HG02571 (cell line): Measurements from ENCODE around the gene DPP4.
"Not testable (repeated sequence)": the region's sequence is repeated elsewhere in the genome, so short reads cannot be mapped to it uniquely, and the experiment has no call there.

Experiments used
- ATAC-seq: cut with Tn5 transposase; IDR thresholded peaks from one replicate; pipeline ENCODE4 v1.9.1; 2021; ENCODE audit warnings: mild to moderate bottlenecking, moderate library complexity; ENCODE audit not compliant: unreplicated experiment

The DPP4 gene

GRCh38 chr2:161994761-161995520 is 79.1 kb downstream of the DPP4 start:
- ATAC-seq = no peak

GRCh38 chr2:161992531-161992930 is 81.5 kb downstream of the DPP4 start:
- ATAC-seq = peak; percentile 83

DNA sequence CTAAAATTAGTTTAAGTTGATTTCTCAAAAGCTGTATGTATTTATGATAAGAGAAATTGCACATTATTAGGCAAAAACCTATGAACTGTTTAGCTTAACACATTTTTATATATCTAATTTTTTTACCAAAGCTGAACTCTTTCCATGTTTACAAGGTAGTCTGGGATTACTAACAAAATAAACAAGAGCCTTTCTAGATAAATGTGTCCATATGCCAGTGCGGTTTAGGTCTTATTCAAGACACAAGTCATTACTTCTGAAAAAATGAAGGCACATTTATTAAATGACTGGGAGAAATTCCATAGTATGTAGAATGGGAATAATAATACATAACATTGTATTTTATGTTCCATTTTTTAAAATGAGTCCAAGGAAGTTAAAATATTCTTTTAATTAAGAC is 82.0 kb downstream of the DPP4 start:
- no peak for ATAC-seq

DNA sequence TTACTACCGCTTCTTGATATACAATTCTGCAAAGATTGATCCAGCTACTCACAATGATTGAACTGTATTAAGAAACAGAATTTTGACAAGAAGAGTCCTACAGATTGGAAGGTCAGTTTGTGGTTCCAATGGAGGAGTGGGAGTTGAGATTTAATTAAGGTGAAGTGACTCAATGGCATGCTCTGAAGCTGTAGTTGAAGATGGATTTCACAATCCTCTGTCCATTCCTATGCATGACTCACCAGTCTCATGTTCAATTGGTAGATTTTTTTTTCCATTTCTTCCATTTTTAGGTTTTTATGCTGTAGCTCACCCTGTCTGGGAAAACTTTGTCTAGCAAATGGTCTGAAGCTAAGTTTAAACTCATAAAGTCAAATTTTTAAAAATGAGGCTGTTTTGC is 83.3 kb downstream of the DPP4 start:
- ATAC-seq = no peak

DNA sequence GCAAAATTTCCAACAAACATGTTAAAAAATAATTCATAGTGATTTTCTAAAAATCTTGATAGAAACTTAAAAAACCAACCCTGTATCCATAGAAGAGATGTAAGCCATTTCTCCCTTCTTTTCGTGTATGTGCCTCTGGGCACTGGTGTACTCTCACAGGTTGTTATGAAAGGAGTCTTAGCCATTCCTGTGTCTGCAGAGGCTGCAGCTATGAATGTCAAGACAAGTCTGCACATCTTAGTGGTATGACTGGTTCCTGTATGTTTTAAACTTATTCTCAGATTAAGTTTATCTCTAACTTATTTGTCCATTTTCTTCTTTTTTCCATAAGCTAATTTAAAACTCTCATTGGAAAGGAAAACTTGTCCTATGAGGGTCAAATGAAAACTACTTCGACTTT is 84.0 kb downstream of the DPP4 start:
- no peak for ATAC-seq

DNA sequence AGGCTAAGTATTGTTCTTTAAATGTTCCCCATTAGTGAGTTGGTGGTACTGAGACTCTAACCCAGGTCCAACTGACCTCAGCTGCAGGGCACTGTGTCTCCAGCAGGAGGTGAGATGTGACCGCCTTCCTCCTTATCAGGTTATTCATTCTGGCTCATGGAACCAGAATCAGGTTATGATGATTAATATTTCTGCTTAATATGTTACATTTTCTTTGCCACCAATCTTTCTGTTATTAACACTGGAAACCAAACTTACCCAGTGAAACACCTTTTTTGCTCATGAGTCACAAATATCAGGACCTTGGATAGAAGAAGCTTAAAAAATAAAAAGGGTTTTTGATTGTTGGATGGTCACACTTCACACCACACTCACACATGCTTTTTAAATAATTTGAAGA is 85.4 kb downstream of the DPP4 start:
- ATAC-seq = no peak

GRCh38 chr2:161987311-161987710 is 86.7 kb downstream of the DPP4 start:
- no peak for ATAC-seq

- no peak for ATAC-seq
Measured at GRCh38 chr2:161983866-161984265, 90.1 kb downstream of the DPP4 start.

DNA sequence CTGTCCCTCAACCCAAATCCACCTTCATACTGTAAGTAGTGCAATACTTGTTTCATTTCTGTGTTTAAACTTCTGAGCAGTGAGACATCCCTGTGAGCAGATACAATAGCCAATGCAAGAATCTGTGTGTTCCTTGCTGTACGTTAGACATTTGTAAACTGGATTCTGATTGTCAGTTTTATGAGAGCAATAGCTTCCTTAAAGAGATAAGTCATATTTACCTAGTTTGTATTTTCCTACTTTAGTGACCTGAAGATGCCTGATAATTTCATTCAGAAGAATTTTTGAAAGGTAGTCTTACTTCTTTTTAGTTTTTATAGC is 90.7 kb downstream of the DPP4 start:
- no peak for ATAC-seq

DNA sequence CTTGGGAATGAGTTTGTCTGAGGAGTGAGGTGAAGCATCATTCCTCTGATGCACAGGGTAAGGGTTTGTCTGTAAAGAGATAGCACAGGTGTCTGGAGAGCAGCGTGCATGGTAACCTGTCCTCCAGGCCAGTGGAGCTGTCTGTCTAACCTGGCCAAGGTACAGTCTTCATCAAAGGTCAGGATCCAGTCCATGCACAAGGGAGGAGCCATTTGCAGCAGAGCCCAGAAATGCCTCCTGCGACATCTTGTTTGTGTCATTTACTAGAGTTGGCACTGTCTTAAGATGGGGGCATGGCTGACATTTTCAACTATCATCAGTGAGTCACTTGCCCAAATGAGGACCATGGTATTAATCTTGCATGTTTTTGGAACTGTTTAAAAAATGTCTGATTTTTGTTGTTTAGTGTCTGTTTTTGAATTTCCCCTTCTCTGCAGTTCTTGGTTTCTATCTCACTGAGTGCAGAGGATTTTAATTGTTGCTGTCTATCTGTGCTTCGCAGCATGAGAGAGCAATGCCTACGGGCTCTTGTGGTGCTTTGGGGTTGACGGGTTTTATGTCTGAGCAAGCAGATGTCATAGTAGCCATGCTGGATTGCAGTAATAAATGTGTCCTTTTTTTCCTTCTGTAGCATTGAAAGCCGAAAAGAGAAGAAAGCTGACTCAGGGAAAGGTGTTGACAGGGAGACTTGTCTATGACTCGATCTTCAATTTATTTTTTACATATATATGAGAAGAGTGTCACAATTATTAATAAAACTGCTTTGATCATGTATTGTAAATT is 91.3 kb downstream of the DPP4 start:
- ATAC-seq = no peak

GRCh38 chr2:161981679-161982250 is 92.2 kb downstream of the DPP4 start:
- ATAC-seq = no peak

- ATAC-seq = no peak
Measured at GRCh38 chr2:161980976-161981375, 93.0 kb downstream of the DPP4 start.

DNA sequence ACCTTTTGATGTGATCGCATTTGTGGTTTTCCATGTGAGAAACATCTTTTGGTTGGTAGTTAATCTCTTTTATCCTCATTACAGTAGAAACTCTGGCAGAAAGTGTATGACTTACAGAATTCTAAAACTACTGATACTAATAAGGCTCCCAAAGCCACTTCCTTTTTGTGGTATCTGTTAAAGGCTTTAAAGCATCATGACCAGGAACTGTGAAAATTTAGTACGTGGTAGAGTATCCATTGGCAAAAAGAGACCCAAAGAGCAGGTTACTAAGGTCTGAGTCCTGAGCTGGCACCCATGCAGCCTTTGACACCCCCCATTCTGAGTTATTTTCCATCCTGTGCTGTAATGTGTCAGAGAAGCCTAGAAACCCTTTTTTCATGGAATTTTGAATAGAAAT is 94.5 kb downstream of the DPP4 start:
- no peak for ATAC-seq

GRCh38 chr2:161977926-161978325 is 96.1 kb downstream of the DPP4 start:
- ATAC-seq = not testable (repeated sequence)

DNA sequence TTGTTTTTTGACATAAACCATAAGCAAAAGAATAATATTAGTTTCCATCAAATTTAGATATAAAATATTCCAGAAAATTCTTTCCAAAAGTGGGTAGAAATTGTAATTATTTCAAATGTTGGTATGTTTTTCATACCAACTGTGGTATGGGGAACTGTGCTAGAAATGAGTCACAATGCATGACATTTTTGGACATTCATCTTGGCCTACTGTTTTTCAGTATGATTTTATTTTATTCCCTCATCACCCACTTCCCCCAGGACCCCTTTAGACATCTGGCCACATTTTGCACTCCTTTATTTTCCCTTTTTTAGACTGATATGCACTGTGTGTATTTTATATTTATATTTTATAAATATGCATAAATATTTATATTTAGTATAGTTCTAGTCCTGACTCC is 97.1 kb downstream of the DPP4 start:
- ATAC-seq = no peak

GRCh38 chr2:161976295-161976694 is 97.7 kb downstream of the DPP4 start:
- ATAC-seq = no peak

DNA sequence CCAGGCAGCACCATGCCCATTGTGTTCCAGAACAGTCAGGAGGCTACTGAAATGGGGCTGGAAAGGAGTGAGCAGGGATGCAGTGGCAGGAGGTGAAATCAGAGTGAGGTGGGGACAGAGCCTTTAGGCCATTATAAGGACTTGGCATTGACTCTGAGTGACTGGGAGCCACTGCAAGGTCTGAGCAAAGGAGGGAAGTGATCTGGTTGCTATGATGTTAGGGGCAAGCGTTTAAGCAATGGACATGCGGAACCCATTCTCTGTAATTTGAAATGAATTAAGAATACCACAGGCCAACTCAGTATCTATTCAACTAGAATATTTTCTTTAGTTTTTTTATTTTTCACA is 98.2 kb downstream of the DPP4 start:
- no peak for ATAC-seq

DNA sequence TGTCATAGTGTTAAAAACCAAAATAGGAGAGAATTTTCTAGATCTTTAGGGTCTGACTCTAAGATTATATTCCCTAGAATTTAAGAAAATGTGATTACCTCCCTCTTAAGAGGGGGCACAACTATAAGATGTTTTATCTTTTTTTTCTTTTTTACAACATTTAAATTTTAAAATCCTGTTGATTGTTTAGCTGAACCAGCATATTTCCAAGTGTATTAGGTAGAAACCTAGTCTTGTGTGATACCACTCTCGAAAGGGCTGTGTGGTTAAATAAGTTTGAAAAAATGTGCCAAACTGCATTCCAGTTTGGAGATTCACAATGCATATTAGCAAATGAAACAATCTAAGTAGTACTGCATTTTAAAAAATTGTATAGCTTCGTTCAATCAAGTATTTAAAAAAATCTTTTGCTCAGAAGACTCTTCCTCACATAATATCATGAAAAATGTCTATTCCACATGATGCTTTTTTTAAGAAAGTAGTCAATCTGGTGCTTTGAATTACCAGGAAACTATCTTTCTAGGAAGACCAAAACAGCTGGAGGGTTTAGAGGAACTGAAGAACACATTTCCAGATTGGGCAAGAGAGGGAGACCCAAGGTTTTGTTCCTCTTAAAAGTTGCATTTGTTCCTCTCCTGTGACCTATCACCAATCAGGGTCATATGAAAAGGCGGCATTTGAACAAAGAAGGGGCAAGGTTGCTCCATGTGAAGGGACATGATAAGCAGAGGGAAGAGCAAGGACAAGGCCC is 98.8 kb downstream of the DPP4 start:
- no peak for ATAC-seq

DNA sequence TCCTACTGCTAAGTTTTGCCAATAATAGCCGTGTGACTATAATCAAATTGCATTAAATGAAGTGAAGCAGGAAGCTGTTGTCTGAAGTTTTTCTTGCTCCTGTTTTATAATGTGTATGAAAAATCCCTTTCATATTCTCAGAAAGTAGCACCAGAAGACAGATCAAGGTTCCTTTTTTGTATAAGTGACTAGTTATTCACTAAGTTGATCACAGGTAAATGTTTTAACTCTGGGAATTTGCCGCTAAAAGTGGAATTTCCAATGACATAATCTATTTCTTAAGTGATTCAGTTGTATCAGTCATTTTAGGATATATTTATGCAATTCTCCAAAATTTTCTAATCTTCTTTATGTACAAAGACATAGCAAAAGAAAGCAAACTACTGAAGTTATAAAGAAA is 99.6 kb downstream of the DPP4 start:
- ATAC-seq = no peak

DNA sequence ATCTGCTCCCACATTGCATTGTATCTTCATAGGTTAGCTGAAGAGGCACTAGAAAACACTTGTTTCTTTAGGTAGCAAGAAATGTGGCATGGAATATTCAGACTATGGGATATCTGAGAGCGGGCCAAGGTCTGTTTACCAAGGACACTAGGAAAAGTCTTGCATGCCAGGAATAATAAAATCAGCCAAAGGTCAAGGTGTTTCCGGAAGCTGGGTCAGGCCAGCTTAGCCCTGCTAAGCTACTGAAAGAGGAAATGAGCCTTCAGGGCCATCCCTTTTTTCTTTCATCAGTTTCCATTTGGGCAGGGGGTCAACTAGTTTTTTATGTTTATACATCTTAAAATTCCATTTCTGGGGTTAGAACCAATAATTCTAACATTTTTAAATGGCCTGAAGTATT is 101.1 kb downstream of the DPP4 start:
- ATAC-seq = no peak

- ATAC-seq = no peak
Measured at GRCh38 chr2:161972232-161972631, 101.8 kb downstream of the DPP4 start.

DNA sequence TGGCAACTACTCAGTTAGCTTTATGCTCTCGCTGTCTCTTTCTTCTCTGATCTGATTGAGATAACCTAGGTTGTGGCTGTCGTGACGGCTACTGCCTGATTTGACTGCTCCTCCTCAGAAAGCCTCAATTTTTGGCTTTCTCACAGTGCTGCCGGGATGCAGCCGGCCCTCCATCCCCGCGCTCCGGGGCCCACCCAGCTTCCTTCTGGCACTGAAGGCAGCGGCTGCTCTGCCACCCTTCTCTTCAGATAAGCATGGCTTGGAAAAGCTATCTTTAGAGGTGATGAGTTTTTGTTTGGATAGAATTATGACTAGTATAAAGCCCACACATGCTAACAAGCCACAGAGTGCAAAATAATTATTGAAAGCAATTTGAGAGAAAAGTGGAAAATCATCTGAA is 102.5 kb downstream of the DPP4 start:
- ATAC-seq = no peak
